Endodermal cell (in vitro differentiated cells): Measurements from ENCODE around the gene DNAAF3. TPM values are rescaled to one million over a fixed set of nuclear protein-coding genes. Genes with fewer than 3 reads are reported as not detected.

Source experiments
- DNase-seq: peaks from one replicate; pipeline ENCODE4 v3.0.0-alpha.2; 2017
- H3K27ac ChIP-seq: 2 replicates; pipeline ENCODE4 v1.5.1; 2013; ENCODE audit warnings: mild to moderate bottlenecking, low read depth, low read length, moderate library complexity
- H3K27me3 ChIP-seq: 2 replicates; pipeline ENCODE4 v1.6.1; 2013; ENCODE audit warnings: mild to moderate bottlenecking, low read length, moderate library complexity; ENCODE audit not compliant: insufficient read depth, control insufficient read depth, poor library complexity, severe bottlenecking
- H3K36me3 ChIP-seq: 2 replicates; pipeline ENCODE4 v1.7.0; 2013; ENCODE audit warnings: mild to moderate bottlenecking, low read length, moderate library complexity; ENCODE audit not compliant: control insufficient read depth, insufficient read depth
- H3K4me1 ChIP-seq: one replicate; pipeline ENCODE4 v1.7.0; 2013; ENCODE audit warnings: low read length; ENCODE audit not compliant: control insufficient read depth, insufficient read depth
- H3K4me3 ChIP-seq: 2 replicates; pipeline ENCODE4 v1.5.1; 2013; ENCODE audit warnings: mild to moderate bottlenecking, low read length, moderate library complexity
- H3K9ac ChIP-seq: 2 replicates; pipeline ENCODE4 v1.6.1; 2013; ENCODE audit warnings: mild to moderate bottlenecking, low read length, moderate library complexity; ENCODE audit not compliant: poor library complexity, severe bottlenecking; ENCODE audit errors: extremely low read depth
- H3K9me3 ChIP-seq: 2 replicates; pipeline ENCODE4 v1.6.1; 2013; ENCODE audit warnings: mild to moderate bottlenecking, low read length, moderate library complexity; ENCODE audit not compliant: control insufficient read depth
- H3K27ac Mint-ChIP-seq: 2 replicates; pipeline ENCODE4 v1.8.0; 2020; ENCODE audit warnings: mixed read lengths
- H3K27me3 Mint-ChIP-seq: 2 replicates; pipeline ENCODE4 v1.8.0; 2021; ENCODE audit warnings: mild to moderate bottlenecking, mixed read lengths; ENCODE audit not compliant: insufficient read depth
- H3K36me3 Mint-ChIP-seq: 2 replicates; pipeline ENCODE4 v1.8.0; 2020; ENCODE audit warnings: low read depth, mixed read lengths
- H3K4me1 Mint-ChIP-seq: 2 replicates; pipeline ENCODE4 v1.8.0; 2020; ENCODE audit warnings: mixed read lengths
- H3K4me3 Mint-ChIP-seq: 2 replicates; pipeline ENCODE4 v1.8.0; 2020; ENCODE audit warnings: mild to moderate bottlenecking, moderate library complexity, mixed read lengths
- H3K9me3 Mint-ChIP-seq: 2 replicates; pipeline ENCODE4 v1.8.0; 2020; ENCODE audit warnings: mild to moderate bottlenecking, mixed read lengths
- CTCF ChIP-seq: fragments of 200-600 bp; sonication (generic); conservative IDR thresholded peaks from 2 replicates; pipeline ENCODE4 v1.5.0; 2021; ENCODE audit warnings: antibody characterized with exemption, mild to moderate bottlenecking
- WGBS, 2 experiments: methylation state at CpG; one replicate each; pipeline versions ENCODE4 v1.1.5 to v1.1.7; 2013; ENCODE audit warnings: missing lambda C conversion rate in 2 of 2, mixed read lengths in 1 of 2; ENCODE audit not compliant: insufficient coverage in 1 of 2, insufficient read length in 1 of 2; 5-methylcytosine and 5-hydroxymethylcytosine counted together
- microRNA-seq: library from miRNA; unstranded; fragments of <30 nt; microRNA quantifications from one replicate; pipeline ENCODE4 v1.2.0, GENCODE V29; 2020; ENCODE audit warnings: borderline microRNAs expressed
- total RNA-seq, 2 donors: library from RNA; stranded (reverse); fragmentation: NEBNext Ultra II Directional in 1 of 2; extraction: Animal tissue kit (Norgen Biotek cat#: 25700) in 1 of 2; gene quantifications; 2 replicates in 1 of 2; 3 replicates in 1 of 2; pipeline ENCODE4 v1.2.1, GENCODE V29; 2021

The DNAAF3 gene
- total RNA-seq, 2 donors from 2014 or later, result 5.9 to 9.5 TPM

GRCh38 chr19:55109527-55110291 is 56.7 kb downstream of the DNAAF3 start:
- DNase-seq, result no peak
- Histone ChIP-seq H3K4me1 (no peaks in the 10 kb centered on the region), H3K27me3 (no peaks in the 10 kb centered on the region), H3K9me3 (no peaks in the 10 kb centered on the region), H3K36me3 (peaks cover 8% of the 10 kb centered on the region), H3K9ac (no peak overlapping the region), H3K27ac (no peak overlapping the region), H3K4me3 (no peak overlapping the region)
- WGBS, 2 experiments, result 91 to 92% methylated on average over 19 to 20 of the region's 20 CpGs
- H3K27me3 Mint-ChIP-seq, result no peaks in the 10 kb centered on the region
- peaks cover 26% of the 10 kb centered on the region for H3K36me3 Mint-ChIP-seq
- TF ChIP-seq CTCF, result no peak
- no peak overlapping the region for H3K4me3 Mint-ChIP-seq
- H3K4me1 Mint-ChIP-seq, result no peaks in the 10 kb centered on the region
- no peaks in the 10 kb centered on the region for H3K9me3 Mint-ChIP-seq
- no peak overlapping the region for H3K27ac Mint-ChIP-seq

Small RNA genes within 50 kb of the gene (microRNA-seq; reads per million reads assigned to microRNA genes)
- gene MIR7975, result not detected

Other genes with a start within 250 kb of the DNAAF3 start
- gene NLRP7, start 219.1 kb downstream of the DNAAF3 start, total RNA-seq, result 1 to 10 TPM in 1 of 2 donors, under 1 TPM in 1; 0.93 to 1.0 TPM
- gene NLRP2, start 200.2 kb downstream of the DNAAF3 start, total RNA-seq, result 100 to 1,000 TPM in 1 of 2 donors, 10 to 100 TPM in 1; 11.4 to 130 TPM
- under 1 TPM in 1 of 2 donors, not detected in 1; 0.22 TPM for gene GP6, start 128.3 kb downstream of the DNAAF3 start, total RNA-seq
- gene RDH13, start 103.5 kb downstream of the DNAAF3 start, total RNA-seq, result 10 to 100 TPM; 20.6 to 39.0 TPM
- 10 to 100 TPM; 29.4 to 52.8 TPM for gene EPS8L1, start 90.7 kb downstream of the DNAAF3 start, total RNA-seq
- 100 to 1,000 TPM in 1 of 2 donors, 10 to 100 TPM in 1; 98.2 to 107 TPM for gene PPP1R12C, start 49.0 kb downstream of the DNAAF3 start, total RNA-seq
- 10 to 100 TPM; 22.9 to 66.7 TPM for gene TNNT1, start 17.4 kb downstream of the DNAAF3 start, total RNA-seq
- gene TNNI3, start 8.9 kb downstream of the DNAAF3 start, total RNA-seq, result 10 to 100 TPM in 1 of 2 donors, 1 to 10 TPM in 1; 9.8 to 14.2 TPM
- not detected for gene SYT5, start 13.7 kb upstream of the DNAAF3 start, total RNA-seq
- gene PTPRH, start 42.9 kb upstream of the DNAAF3 start, total RNA-seq, result not detected
- gene TMEM86B, start 62.1 kb upstream of the DNAAF3 start, total RNA-seq, result 1 to 10 TPM; 2.9 to 5.9 TPM
- 10 to 100 TPM; 74.8 to 79.9 TPM for gene PPP6R1, start 92.4 kb upstream of the DNAAF3 start, total RNA-seq
- 10 to 100 TPM; 43.7 to 48.5 TPM for gene HSPBP1, start 113.5 kb upstream of the DNAAF3 start, total RNA-seq
- 10 to 100 TPM; 75.9 to 91.4 TPM for gene BRSK1, start 117.4 kb upstream of the DNAAF3 start, total RNA-seq
- under 1 TPM; 0.73 to 0.95 TPM for gene TMEM150B, start 158.7 kb upstream of the DNAAF3 start, total RNA-seq
- 10 to 100 TPM; 73.1 to 80.6 TPM for gene KMT5C, start 173.3 kb upstream of the DNAAF3 start, total RNA-seq
- gene COX6B2, start 188.1 kb upstream of the DNAAF3 start, total RNA-seq, result under 1 TPM; 0.75 to 0.84 TPM
- gene GARIN5B, start 196.6 kb upstream of the DNAAF3 start, total RNA-seq, result under 1 TPM; 0.09 to 0.11 TPM
- gene IL11, start 203.8 kb upstream of the DNAAF3 start, total RNA-seq, result 1 to 10 TPM in 1 of 2 donors, under 1 TPM in 1; 0.91 to 1.7 TPM
- gene TMEM190, start 210.2 kb upstream of the DNAAF3 start, total RNA-seq, result 1 to 10 TPM in 1 of 2 donors, not detected in 1; 1.2 TPM
- 1 to 10 TPM; 3.9 to 4.4 TPM for gene TMEM238, start 217.7 kb upstream of the DNAAF3 start, total RNA-seq
- gene RPL28, start 219.3 kb upstream of the DNAAF3 start, total RNA-seq, result 1,000 to 10,000 TPM; 1,672 to 1,902 TPM
- 100 to 1,000 TPM; 202 to 246 TPM for gene UBE2S, start 241.2 kb upstream of the DNAAF3 start, total RNA-seq